H1 (cell line): ENCODE data around the gene RCAN2. TPM values are rescaled to one million over a fixed set of nuclear protein-coding genes. Genes with fewer than 3 reads are reported as not detected.

Source experiments
- CTCF ChIA-PET: fragments of 300-600 bp; sonication (Branson Sonifier 250); formaldehyde crosslinking; loops from one replicate; lab custom pipeline; 2021; ENCODE audit not compliant: partially characterized antibody; lab: Charles Lee
- POLR2A ChIA-PET: fragments of 300-600 bp; sonication (Branson Sonifier 250); formaldehyde crosslinking; loops from one replicate; lab custom pipeline; 2021; ENCODE audit warnings: inconsistent platforms; ENCODE audit not compliant: partially characterized antibody; lab: Charles Lee
- DNase-seq, 2 experiments: peaks; one replicate each; pipeline versions ENCODE4 v3.0.0 to v3.0.0-alpha.2; 2010 to 2022; ENCODE audit warnings: low spot score in 2 of 2, low read depth in 1 of 2, mixed read lengths in 1 of 2
- FAIRE-seq: peaks from 2 replicates; lab custom pipeline; 2011; peaks lifted over from hg19 to GRCh38; lab: Jason Lieb, UNC
- H2AFZ ChIP-seq: 2 replicates; pipeline ENCODE4 v1.8.1; 2012; ENCODE audit warnings: low read length, inconsistent platforms
- H2AK5ac ChIP-seq: 2 replicates; pipeline ENCODE4 v1.6.1; 2013; ENCODE audit warnings: low read depth, low read length
- H2BK120ac ChIP-seq: replicated peaks from 2 replicates; pipeline ENCODE3; 2013; ENCODE audit warnings: low read depth, low read length, inconsistent platforms
- H2BK12ac ChIP-seq: 2 replicates; pipeline ENCODE4 v1.6.1; 2013; ENCODE audit warnings: low read depth, low read length
- H2BK15ac ChIP-seq: 2 replicates; pipeline ENCODE4 v1.6.1; 2013; ENCODE audit warnings: low read length
- H2BK20ac ChIP-seq: 2 replicates; pipeline ENCODE4 v1.6.1; 2013; ENCODE audit warnings: low read length
- H2BK5ac ChIP-seq: 2 replicates; pipeline ENCODE4 v1.6.1; 2013; ENCODE audit warnings: low read depth, low read length
- H3K14ac ChIP-seq: 2 replicates; pipeline ENCODE4 v1.6.1; 2013; ENCODE audit warnings: inconsistent platforms; ENCODE audit not compliant: insufficient read length
- H3K18ac ChIP-seq: 2 replicates; pipeline ENCODE4 v1.6.1; 2013; ENCODE audit warnings: low read length; ENCODE audit errors: extremely low read depth
- H3K23ac ChIP-seq: 2 replicates; pipeline ENCODE4 v1.6.1; 2013; ENCODE audit warnings: inconsistent platforms; ENCODE audit not compliant: insufficient read length
- H3K23me2 ChIP-seq: 2 replicates; pipeline ENCODE4 v1.6.1; 2013; ENCODE audit warnings: low read depth, low read length
- H3K27ac ChIP-seq: 2 replicates; pipeline ENCODE4 v1.6.1; 2011; ENCODE audit warnings: low read depth, low read length, inconsistent platforms
- H3K27me3 ChIP-seq, 4 experiments: replicated peaks in 1 of 4; 1 replicate in 1 of 4; 2 replicates in 3 of 4; pipeline versions ENCODE4 v1.6.1 to v1.8.1; 2011 to 2013; ENCODE audit warnings: low read length in 3 of 4, mild to moderate bottlenecking in 3 of 4, inconsistent platforms in 2 of 4, mixed read lengths in 2 of 4, moderate library complexity in 1 of 4; ENCODE audit not compliant: control insufficient read depth in 3 of 4, insufficient read depth in 3 of 4; ENCODE audit errors: extremely low read depth in 1 of 4
- H3K36me3 ChIP-seq, 4 experiments: 2 replicates each; pipeline versions ENCODE4 v1.6.1 to v1.8.1; 2011 to 2013; ENCODE audit warnings: mild to moderate bottlenecking in 4 of 4, low read length in 3 of 4, moderate library complexity in 2 of 4, control low read depth in 1 of 4, inconsistent platforms in 1 of 4; ENCODE audit not compliant: insufficient read depth in 4 of 4, control insufficient read depth in 2 of 4
- H3K4ac ChIP-seq: replicated peaks from 2 replicates; pipeline ENCODE3; 2013; ENCODE audit warnings: low read length, low read depth, mixed read lengths, inconsistent platforms; ENCODE audit not compliant: insufficient read length
- H3K4me1 ChIP-seq, 4 experiments: replicated peaks in 1 of 4; 1 replicate in 1 of 4; 2 replicates in 3 of 4; pipeline versions ENCODE4 v1.6.1 to v1.8.1; 2011 to 2013; ENCODE audit warnings: low read length in 3 of 4, inconsistent platforms in 2 of 4, mixed read lengths in 1 of 4; ENCODE audit not compliant: insufficient read depth in 4 of 4, control insufficient read depth in 3 of 4
- H3K4me2 ChIP-seq, 2 experiments: 2 replicates each; pipeline versions ENCODE4 v1.6.1 to v1.8.1; 2011 to 2013; ENCODE audit warnings: low read depth in 2 of 2, low read length in 2 of 2, control low read depth in 1 of 2, inconsistent platforms in 1 of 2, mild to moderate bottlenecking in 1 of 2; ENCODE audit not compliant: insufficient read depth in 1 of 2
- H3K4me3 ChIP-seq, 4 experiments: fragments of 200-600, 300-600 bp in 1 of 4; sonication (generic), shearing (Covaris generic), sonication (Bioruptor Twin) in 1 of 4; 2 replicates each; pipeline versions ENCODE4 v1.5.1 to v1.8.1; 2011 to 2016; ENCODE audit warnings: low read length in 4 of 4, low read depth in 3 of 4, control low read depth in 2 of 4, inconsistent platforms in 2 of 4, mild to moderate bottlenecking in 2 of 4, mixed read lengths in 1 of 4, moderate library complexity in 1 of 4; ENCODE audit not compliant: insufficient read depth in 2 of 4; ENCODE audit errors: extremely low read depth in 1 of 4
- H3K56ac ChIP-seq: replicated peaks from 2 replicates; pipeline ENCODE3; 2013; ENCODE audit warnings: low read depth, mild to moderate bottlenecking, mixed read lengths, low read length, inconsistent platforms; ENCODE audit not compliant: insufficient read length
- H3K79me1 ChIP-seq: 2 replicates; pipeline ENCODE4 v1.6.1; 2013; ENCODE audit warnings: low read depth, low read length, control low read depth
- H3K79me2 ChIP-seq, 2 experiments: 2 replicates each; pipeline versions ENCODE4 v1.6.1 to v1.8.1; 2012 to 2013; ENCODE audit warnings: low read length in 2 of 2, mild to moderate bottlenecking in 2 of 2, inconsistent platforms in 1 of 2; ENCODE audit not compliant: insufficient read depth in 2 of 2, control insufficient read depth in 1 of 2
- H3K9ac ChIP-seq, 4 experiments: replicated peaks in 1 of 4; 1 replicate in 1 of 4; 2 replicates in 3 of 4; pipeline versions ENCODE4 v1.6.1 to v1.8.1; 2011 to 2013; ENCODE audit warnings: low read depth in 3 of 4, low read length in 3 of 4, control low read depth in 2 of 4, mild to moderate bottlenecking in 2 of 4, moderate library complexity in 2 of 4, inconsistent platforms in 1 of 4; ENCODE audit errors: extremely low read depth in 1 of 4
- H3K9me3 ChIP-seq, 2 experiments: 2 replicates each; pipeline versions ENCODE4 v1.6.1 to v1.8.1; 2012 to 2013; ENCODE audit warnings: mild to moderate bottlenecking in 2 of 2, moderate library complexity in 2 of 2, control low read depth in 1 of 2, inconsistent platforms in 1 of 2, low read depth in 1 of 2, low read length in 1 of 2, mixed read lengths in 1 of 2; ENCODE audit not compliant: insufficient read depth in 2 of 2
- H4K20me1 ChIP-seq, 2 experiments: replicated peaks in 1 of 2; 2 replicates each; pipeline versions ENCODE3 to v1.8.1; 2011 to 2013; ENCODE audit warnings: inconsistent platforms in 2 of 2, low read length in 2 of 2, mild to moderate bottlenecking in 1 of 2; ENCODE audit not compliant: insufficient read depth in 2 of 2, control insufficient read depth in 1 of 2
- H4K5ac ChIP-seq: 2 replicates; pipeline ENCODE4 v1.6.1; 2013; ENCODE audit warnings: low read length, low read depth, mixed read lengths, inconsistent platforms; ENCODE audit not compliant: insufficient read length
- H4K8ac ChIP-seq: 2 replicates; pipeline ENCODE4 v1.8.0; 2013; ENCODE audit warnings: mild to moderate bottlenecking, moderate library complexity, low read length, inconsistent platforms; ENCODE audit not compliant: insufficient read depth; ENCODE audit errors: extremely low read depth
- H4K91ac ChIP-seq: replicated peaks from 2 replicates; pipeline ENCODE3; 2013; ENCODE audit warnings: low read length, mixed read lengths, inconsistent platforms; ENCODE audit not compliant: insufficient read length
- BACH1 ChIP-seq: IDR thresholded peaks from 2 replicates; pipeline ENCODE4 v1.6.1; 2012; ENCODE audit warnings: low read length, improper control_type of control experiment
- BRCA1 ChIP-seq: IDR thresholded peaks from 2 replicates; pipeline ENCODE4 v1.6.1; 2012; ENCODE audit warnings: low read depth, low read length, improper control_type of control experiment
- CTBP2 ChIP-seq: IDR thresholded peaks from 2 replicates; pipeline ENCODE4 v1.7.0; 2011; ENCODE audit warnings: borderline replicate concordance, mild to moderate bottlenecking, moderate library complexity, mixed read lengths, low read length; ENCODE audit not compliant: insufficient read depth, insufficient read length
- EGR1 ChIP-seq: IDR thresholded peaks from 2 replicates; pipeline ENCODE4 v1.6.1; 2011; ENCODE audit warnings: low read depth, low read length, borderline replicate concordance
- JUN ChIP-seq: IDR thresholded peaks from 2 replicates; pipeline ENCODE4 v1.6.1; 2011; ENCODE audit warnings: low read depth, mild to moderate bottlenecking, improper control_type of control experiment, low read length
- MAFK ChIP-seq: IDR thresholded peaks from 2 replicates; pipeline ENCODE4 v1.6.1; 2012; ENCODE audit warnings: low read depth, mild to moderate bottlenecking, improper control_type of control experiment, low read length
- RBBP5 ChIP-seq: IDR thresholded peaks from 2 replicates; pipeline ENCODE4 v1.7.1; 2012; ENCODE audit warnings: low read depth, mild to moderate bottlenecking, inconsistent platforms, low read length, moderate library complexity, borderline replicate concordance
- SP2 ChIP-seq: IDR thresholded peaks from 2 replicates; pipeline ENCODE4 v1.6.1; 2012; ENCODE audit warnings: mild to moderate bottlenecking, low read length, inconsistent platforms
- SP4 ChIP-seq: IDR thresholded peaks from 2 replicates; pipeline ENCODE4 v1.6.1; 2012; ENCODE audit warnings: low read length, inconsistent platforms
- polyA plus RNA-seq, 7 experiments: library from polyadenylated mRNA; depleted of rRNA in 3 of 7; stranded (reverse) in 5 of 7; unstranded in 2 of 7; fragments of >200 nt in 5 of 7; fragments of 200-250 nt in 2 of 7; gene quantifications; 1 replicate in 5 of 7; 2 replicates in 1 of 7; 4 replicates in 1 of 7; pipeline versions ENCODE4 v1.2.1 to v1.2.3, GENCODE V29; 2011 to 2013; ENCODE audit warnings: missing spikeins in 2 of 7, mixed read lengths in 2 of 7
- total RNA-seq: library from RNA; stranded (reverse); fragmentation: NEBNext Ultra II Directional; extraction: Animal tissue kit (Norgen Biotek cat#: 25700); gene quantifications from 2 replicates; pipeline ENCODE4 v1.2.1, GENCODE V29; 2021
- TF ChIP-seq, protein P1 (sequence below): IDR thresholded peaks from 2 replicates; pipeline ENCODE4 v1.6.1; 2011; ENCODE audit warnings: low read depth, mild to moderate bottlenecking, low read length; ENCODE audit not compliant: insufficient read depth

The RCAN2 gene
- total and polyA plus RNA-seq, 2 of the 8 experiments (the other 6 are each of a cell fraction or from before 2014, with no cell fraction given), result 5.0 to 8.5 TPM

DNA sequence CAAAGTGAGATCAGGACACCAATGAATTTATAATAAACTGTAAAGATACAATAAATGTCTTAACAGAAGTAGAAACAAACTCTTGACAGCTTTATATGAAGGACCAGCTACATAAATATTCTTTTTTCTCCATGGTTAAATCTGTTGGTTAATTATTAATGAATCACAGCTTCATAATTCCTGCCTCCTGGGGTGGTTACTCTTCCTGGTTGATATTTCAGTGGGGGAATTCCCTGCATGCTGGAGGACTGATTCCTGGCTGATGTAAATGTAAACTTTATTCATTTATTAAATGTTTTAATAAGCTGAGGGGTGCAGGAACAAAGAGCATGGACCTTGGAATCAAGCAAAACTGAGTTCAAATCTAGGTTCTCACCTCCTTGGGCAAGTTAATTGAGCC lies 16.2 kb upstream of the RCAN2 start:
- H3K14ac ChIP-seq, result no peak overlapping the region
- H2AK5ac ChIP-seq, result no peak overlapping the region
- H3K27ac ChIP-seq, result no peak overlapping the region
- CTCF ChIA-PET, result no interaction called here
- no peaks in the 10 kb centered on the region for H3K4me1 ChIP-seq
- H4K91ac ChIP-seq, result no peak overlapping the region
- H3K9ac ChIP-seq, result no peak overlapping the region
- no peak overlapping the region for H2BK20ac ChIP-seq
- H2BK5ac ChIP-seq, result no peak overlapping the region
- no peak overlapping the region for H3K4me3 ChIP-seq
- H3K36me3 ChIP-seq, result no peaks in the 10 kb centered on the region
- POLR2A ChIA-PET, result no interaction called here
- H4K8ac ChIP-seq, result no peak overlapping the region
- no peak overlapping the region for H3K4me2 ChIP-seq
- no peak overlapping the region for H2BK15ac ChIP-seq
- no peak overlapping the region for H2BK120ac ChIP-seq
- H3K79me2 ChIP-seq, result no peaks in the 10 kb centered on the region
- H3K9me3 ChIP-seq, result no peaks in the 10 kb centered on the region
- no peak overlapping the region for H2BK12ac ChIP-seq
- H3K56ac ChIP-seq, result no peak overlapping the region
- DNase-seq (no peak), FAIRE-seq (no peak)
- H4K20me1 ChIP-seq, result no peaks in the 10 kb centered on the region
- no peaks in the 10 kb centered on the region for H3K79me1 ChIP-seq
- no peak overlapping the region for H3K23ac ChIP-seq
- H3K27me3 ChIP-seq, result no peaks in the 10 kb centered on the region
- no peak overlapping the region for H3K4ac ChIP-seq
- no peak overlapping the region for H4K5ac ChIP-seq
- TF ChIP-seq RBBP5 (no peak), SP4 (no peak), BRCA1 (no peak), MAFK (no peak), SP2 (no peak), CTBP2 (no peak), BACH1 (no peak), JUN (no peak), EGR1 (no peak)
- TF ChIP-seq, protein P1, sequence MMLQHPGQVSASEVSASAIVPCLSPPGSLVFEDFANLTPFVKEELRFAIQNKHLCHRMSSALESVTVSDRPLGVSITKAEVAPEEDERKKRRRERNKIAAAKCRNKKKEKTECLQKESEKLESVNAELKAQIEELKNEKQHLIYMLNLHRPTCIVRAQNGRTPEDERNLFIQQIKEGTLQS, result no peak
- H2AFZ ChIP-seq, result no peak overlapping the region
- H3K23me2 ChIP-seq, result no peaks in the 10 kb centered on the region
- no peak overlapping the region for H3K18ac ChIP-seq
